ENCODE data around the gene PCP4.

Gene PCP4

DNA sequence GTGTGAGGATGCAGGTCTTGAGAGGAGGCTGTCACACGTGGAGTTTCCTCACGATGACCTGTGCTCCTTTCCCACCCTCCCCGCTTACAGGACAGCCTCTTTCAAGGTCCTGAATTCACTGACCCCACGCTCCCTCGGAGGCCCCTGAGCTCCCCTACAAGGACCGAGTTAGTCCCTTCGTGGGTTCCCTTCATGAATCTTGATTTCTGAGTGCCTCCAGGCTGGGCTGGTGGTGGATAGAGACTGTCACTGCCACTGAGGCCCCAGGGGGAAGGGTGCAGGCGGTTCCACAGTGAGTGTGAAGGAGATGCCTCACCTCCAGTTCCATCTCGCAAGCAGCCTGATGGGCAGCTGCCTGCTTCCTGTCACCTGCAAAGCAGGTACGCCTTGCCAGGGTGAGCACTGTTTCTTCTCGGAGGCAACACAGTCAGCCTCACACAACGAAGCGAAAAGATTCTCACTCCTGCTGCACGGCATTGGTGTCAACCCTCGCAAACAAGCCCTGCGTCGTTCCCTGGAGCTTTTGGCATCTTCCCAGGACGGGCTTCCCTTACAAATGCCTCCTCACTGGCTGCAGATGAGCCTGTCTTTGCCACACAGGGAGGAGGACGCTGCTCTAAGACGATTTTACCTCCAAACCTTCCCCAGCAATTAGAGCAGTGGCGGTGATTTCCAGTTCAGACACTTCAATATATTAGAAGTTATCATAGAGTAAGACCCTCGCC lies 26.7 kb upstream of the PCP4 start:
- H3K4me3 ChIP-seq (replicated peaks; ENCODE audit: low read depth, low read length): no peak overlapping the region
- DNase-seq (ENCODE audit: extremely low read depth, insufficient read length): no peak
- TF ChIP-seq, protein P1, sequence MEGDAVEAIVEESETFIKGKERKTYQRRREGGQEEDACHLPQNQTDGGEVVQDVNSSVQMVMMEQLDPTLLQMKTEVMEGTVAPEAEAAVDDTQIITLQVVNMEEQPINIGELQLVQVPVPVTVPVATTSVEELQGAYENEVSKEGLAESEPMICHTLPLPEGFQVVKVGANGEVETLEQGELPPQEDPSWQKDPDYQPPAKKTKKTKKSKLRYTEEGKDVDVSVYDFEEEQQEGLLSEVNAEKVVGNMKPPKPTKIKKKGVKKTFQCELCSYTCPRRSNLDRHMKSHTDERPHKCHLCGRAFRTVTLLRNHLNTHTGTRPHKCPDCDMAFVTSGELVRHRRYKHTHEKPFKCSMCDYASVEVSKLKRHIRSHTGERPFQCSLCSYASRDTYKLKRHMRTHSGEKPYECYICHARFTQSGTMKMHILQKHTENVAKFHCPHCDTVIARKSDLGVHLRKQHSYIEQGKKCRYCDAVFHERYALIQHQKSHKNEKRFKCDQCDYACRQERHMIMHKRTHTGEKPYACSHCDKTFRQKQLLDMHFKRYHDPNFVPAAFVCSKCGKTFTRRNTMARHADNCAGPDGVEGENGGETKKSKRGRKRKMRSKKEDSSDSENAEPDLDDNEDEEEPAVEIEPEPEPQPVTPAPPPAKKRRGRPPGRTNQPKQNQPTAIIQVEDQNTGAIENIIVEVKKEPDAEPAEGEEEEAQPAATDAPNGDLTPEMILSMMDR (IDR thresholded peaks at IDR 0.05; ENCODE audit: insufficient read depth, low read length, poor library complexity, severe bottlenecking): no peak
- no peaks in the 10 kb centered on the region for H3K27me3 ChIP-seq (replicated peaks; ENCODE audit: control insufficient read depth, insufficient read depth, low read length)
- H3K36me3 ChIP-seq (ENCODE audit: control insufficient read depth, insufficient read depth, low read length): no peaks in the 10 kb centered on the region

GRCh38 chr21:39842741-39843459 lies 24.3 kb upstream of the PCP4 start:
- Histone ChIP-seq H3K4me3 (replicated peaks; ENCODE audit: low read depth, low read length) (no peak overlapping the region), H3K36me3 (ENCODE audit: control insufficient read depth, insufficient read depth, low read length) (no peaks in the 10 kb centered on the region), H3K27me3 (replicated peaks; ENCODE audit: control insufficient read depth, insufficient read depth, low read length) (no peaks in the 10 kb centered on the region)
- no peak for DNase-seq (ENCODE audit: extremely low read depth, insufficient read length)
- TF ChIP-seq, protein P1 (IDR thresholded peaks at IDR 0.05; ENCODE audit: insufficient read depth, low read length, poor library complexity, severe bottlenecking): no peak

GRCh38 chr21:39843483-39843882 lies 23.8 kb upstream of the PCP4 start:
- no peak overlapping the region for H3K4me3 ChIP-seq (replicated peaks; ENCODE audit: low read depth, low read length)
- TF ChIP-seq, protein P1 (IDR thresholded peaks at IDR 0.05; ENCODE audit: insufficient read depth, low read length, poor library complexity, severe bottlenecking): no peak
- H3K36me3 ChIP-seq (ENCODE audit: control insufficient read depth, insufficient read depth, low read length): no peaks in the 10 kb centered on the region
- H3K27me3 ChIP-seq (replicated peaks; ENCODE audit: control insufficient read depth, insufficient read depth, low read length): no peaks in the 10 kb centered on the region
- DNase-seq (ENCODE audit: extremely low read depth, insufficient read length): no peak

GRCh38 chr21:39843916-39844315 lies 23.3 kb upstream of the PCP4 start:
- Histone ChIP-seq H3K36me3 (ENCODE audit: control insufficient read depth, insufficient read depth, low read length) (no peaks in the 10 kb centered on the region), H3K4me3 (replicated peaks; ENCODE audit: low read depth, low read length) (no peak overlapping the region), H3K27me3 (replicated peaks; ENCODE audit: control insufficient read depth, insufficient read depth, low read length) (no peaks in the 10 kb centered on the region)
- TF ChIP-seq, protein P1 (IDR thresholded peaks at IDR 0.05; ENCODE audit: insufficient read depth, low read length, poor library complexity, severe bottlenecking): no peak
- DNase-seq (ENCODE audit: extremely low read depth, insufficient read length): no peak

- TF ChIP-seq, protein P1 (IDR thresholded peaks at IDR 0.05; ENCODE audit: insufficient read depth, low read length, poor library complexity, severe bottlenecking): no peak
- no peak overlapping the region for H3K4me3 ChIP-seq (replicated peaks; ENCODE audit: low read depth, low read length)
- no peaks in the 10 kb centered on the region for H3K27me3 ChIP-seq (replicated peaks; ENCODE audit: control insufficient read depth, insufficient read depth, low read length)
- H3K36me3 ChIP-seq (ENCODE audit: control insufficient read depth, insufficient read depth, low read length): no peaks in the 10 kb centered on the region
- DNase-seq (ENCODE audit: extremely low read depth, insufficient read length): no peak
These were observed 21.6 kb upstream of the PCP4 start for GRCh38 chr21:39845571-39846130.

Data from GM06990 (cell line).